SK-N-MC (cell line): ENCODE measurements around the gene MPV17L2.

Experiments
- DNase-seq: peaks from one replicate; pipeline ENCODE4 v3.0.0-alpha.2; 2011; ENCODE audit warnings: low read depth, low spot score
- H3K27ac ChIP-seq: fragments of 200-600 bp; sonication (generic); 2 replicates; pipeline ENCODE4 v1.5.1; 2016; ENCODE audit warnings: mixed run types
- H3K36me3 ChIP-seq: fragments of 200-600 bp; sonication (generic); 2 replicates; pipeline ENCODE4 v1.6.1; 2017; ENCODE audit warnings: antibody characterized with exemption, low read length, mixed read lengths; ENCODE audit not compliant: insufficient read depth
- H3K4me3 ChIP-seq: fragments of 200-600 bp; sonication (generic); 2 replicates; pipeline ENCODE4 v1.5.1; 2016
- H3K9ac ChIP-seq: fragments of 200-600 bp; sonication (generic); 2 replicates; pipeline ENCODE4 v1.8.0; 2017; ENCODE audit warnings: mixed run types, mixed read lengths; ENCODE audit not compliant: insufficient read length
- H3K9me3 ChIP-seq: fragments of 200-600 bp; sonication (generic); 2 replicates; pipeline ENCODE4 v1.6.1; 2017; ENCODE audit warnings: low read depth, mild to moderate bottlenecking, antibody characterized with exemption, low read length, moderate library complexity, mixed read lengths
- EZH2 ChIP-seq: fragments of 200-600 bp; sonication (generic); IDR thresholded peaks from one replicate; pipeline ENCODE4 v1.6.1; 2017; ENCODE audit warnings: antibody characterized with exemption
- FOXP2 ChIP-seq: optimal IDR thresholded peaks from 2 replicates; pipeline ENCODE3; 2011; ENCODE audit warnings: mild to moderate bottlenecking, moderate library complexity; ENCODE audit not compliant: insufficient read depth; ENCODE audit errors: extremely low read length, control extremely low read depth
- POLR2AphosphoS5 ChIP-seq: IDR thresholded peaks from 2 replicates; pipeline ENCODE4 v1.6.1; 2012; ENCODE audit warnings: mild to moderate bottlenecking, low read depth, low read length, borderline replicate concordance

MPV17L2 gene

GRCh38 chr19:18245297-18245696 lies 52.3 kb downstream of the MPV17L2 start:
- Histone ChIP-seq H3K9ac (no peak overlapping the region), H3K4me3 (no peak overlapping the region), H3K36me3 (no peaks in the 10 kb centered on the region), H3K9me3 (no peaks in the 10 kb centered on the region), H3K27ac (no peak overlapping the region)
- DNase-seq = no peak
- TF ChIP-seq FOXP2 (no peak), POLR2AphosphoS5 (no peak), EZH2 (no peak)
